OCI-LY7 (cell line): ENCODE measurements around the gene PI3.

Experiments
- EZH2phosphoT487 ChIP-seq: fragments of 200-600 bp; sonication (generic); IDR thresholded peaks from 2 replicates; pipeline ENCODE4 v1.6.1; 2018; ENCODE audit warnings: low read depth, borderline replicate concordance, mild to moderate bottlenecking, mixed run types, antibody characterized with exemption, low read length, moderate library complexity, mixed read lengths
- TF ChIP-seq, protein P1 (sequence below): fragments of 200-600 bp; sonication (generic); conservative IDR thresholded peaks from 2 replicates; pipeline ENCODE4 v1.5.1; 2014; ENCODE audit warnings: mild to moderate bottlenecking, antibody characterized with exemption, low read length, moderate library complexity, mixed read lengths

DNA sequence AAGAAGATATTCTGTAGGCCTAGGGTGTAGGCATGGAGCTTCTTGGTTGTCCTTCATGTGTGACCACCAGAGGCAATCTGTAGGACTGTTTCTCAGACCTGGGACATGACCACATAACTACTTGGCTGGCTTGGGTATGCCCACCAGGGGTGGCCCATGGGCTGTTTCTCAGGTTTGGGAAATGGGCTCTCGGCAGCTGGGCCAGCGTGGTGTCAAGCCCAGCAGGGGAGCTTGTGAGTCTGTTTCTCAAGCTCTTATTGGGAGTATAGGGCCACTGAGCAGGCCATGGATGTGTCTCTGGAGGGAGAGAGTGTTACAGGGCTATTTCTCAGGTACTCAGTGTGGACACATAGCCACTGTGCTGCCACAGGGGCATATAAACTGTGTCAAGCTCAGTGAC is 43.9 kb downstream of the PI3 start:
- TF ChIP-seq, protein P1, sequence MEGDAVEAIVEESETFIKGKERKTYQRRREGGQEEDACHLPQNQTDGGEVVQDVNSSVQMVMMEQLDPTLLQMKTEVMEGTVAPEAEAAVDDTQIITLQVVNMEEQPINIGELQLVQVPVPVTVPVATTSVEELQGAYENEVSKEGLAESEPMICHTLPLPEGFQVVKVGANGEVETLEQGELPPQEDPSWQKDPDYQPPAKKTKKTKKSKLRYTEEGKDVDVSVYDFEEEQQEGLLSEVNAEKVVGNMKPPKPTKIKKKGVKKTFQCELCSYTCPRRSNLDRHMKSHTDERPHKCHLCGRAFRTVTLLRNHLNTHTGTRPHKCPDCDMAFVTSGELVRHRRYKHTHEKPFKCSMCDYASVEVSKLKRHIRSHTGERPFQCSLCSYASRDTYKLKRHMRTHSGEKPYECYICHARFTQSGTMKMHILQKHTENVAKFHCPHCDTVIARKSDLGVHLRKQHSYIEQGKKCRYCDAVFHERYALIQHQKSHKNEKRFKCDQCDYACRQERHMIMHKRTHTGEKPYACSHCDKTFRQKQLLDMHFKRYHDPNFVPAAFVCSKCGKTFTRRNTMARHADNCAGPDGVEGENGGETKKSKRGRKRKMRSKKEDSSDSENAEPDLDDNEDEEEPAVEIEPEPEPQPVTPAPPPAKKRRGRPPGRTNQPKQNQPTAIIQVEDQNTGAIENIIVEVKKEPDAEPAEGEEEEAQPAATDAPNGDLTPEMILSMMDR, result no peak
- TF ChIP-seq EZH2phosphoT487, result no peak
